IgD-negative memory B cell (primary cell): ENCODE measurements around the gene LGALS7B. TPM values are rescaled to one million over a fixed set of nuclear protein-coding genes. Genes with fewer than 3 reads are reported as not detected.
A peak's percentile ranks its signal among the peaks of the same experiment; 100 is the strongest.
"Not testable (repeated sequence)": the region's sequence is repeated elsewhere in the genome, so short reads cannot be mapped to it uniquely, and the experiment has no call there.

Source experiments
- H3K27ac Mint-ChIP-seq, 3 donors: one replicate each; pipeline ENCODE4 v1.8.0; 2020 to 2022; ENCODE audit warnings: mild to moderate bottlenecking in 3 of 3, mixed read lengths in 3 of 3, moderate library complexity in 1 of 3
- H3K27me3 Mint-ChIP-seq: one replicate; pipeline ENCODE4 v1.8.0; 2021; ENCODE audit warnings: mixed read lengths
- H3K36me3 Mint-ChIP-seq: one replicate; pipeline ENCODE4 v1.8.0; 2020; ENCODE audit warnings: mild to moderate bottlenecking, mixed read lengths
- H3K4me1 Mint-ChIP-seq, 3 donors: one replicate each; pipeline ENCODE4 v1.8.0; 2020 to 2022; ENCODE audit warnings: mixed read lengths in 3 of 3, mild to moderate bottlenecking in 1 of 3
- H3K4me3 Mint-ChIP-seq, 4 donors: one replicate each; pipeline ENCODE4 v1.8.0; 2020 to 2022; ENCODE audit warnings: mild to moderate bottlenecking in 4 of 4, mixed read lengths in 4 of 4, moderate library complexity in 3 of 4
- H3K9me3 Mint-ChIP-seq, 3 donors: one replicate each; pipeline ENCODE4 v1.8.0; 2020 to 2021; ENCODE audit warnings: mixed read lengths in 3 of 3, mild to moderate bottlenecking in 1 of 3
- polyA plus RNA-seq: library from polyadenylated mRNA; unstranded; fragments of 300-500 nt; fragmentation: Illumina TruSeq; gene quantifications from one replicate; pipeline ENCODE4 v1.2.3, GENCODE V29; 2021

The LGALS7B gene
- polyA plus RNA-seq, 1 donor from 2014 or later, result not detected

DNA sequence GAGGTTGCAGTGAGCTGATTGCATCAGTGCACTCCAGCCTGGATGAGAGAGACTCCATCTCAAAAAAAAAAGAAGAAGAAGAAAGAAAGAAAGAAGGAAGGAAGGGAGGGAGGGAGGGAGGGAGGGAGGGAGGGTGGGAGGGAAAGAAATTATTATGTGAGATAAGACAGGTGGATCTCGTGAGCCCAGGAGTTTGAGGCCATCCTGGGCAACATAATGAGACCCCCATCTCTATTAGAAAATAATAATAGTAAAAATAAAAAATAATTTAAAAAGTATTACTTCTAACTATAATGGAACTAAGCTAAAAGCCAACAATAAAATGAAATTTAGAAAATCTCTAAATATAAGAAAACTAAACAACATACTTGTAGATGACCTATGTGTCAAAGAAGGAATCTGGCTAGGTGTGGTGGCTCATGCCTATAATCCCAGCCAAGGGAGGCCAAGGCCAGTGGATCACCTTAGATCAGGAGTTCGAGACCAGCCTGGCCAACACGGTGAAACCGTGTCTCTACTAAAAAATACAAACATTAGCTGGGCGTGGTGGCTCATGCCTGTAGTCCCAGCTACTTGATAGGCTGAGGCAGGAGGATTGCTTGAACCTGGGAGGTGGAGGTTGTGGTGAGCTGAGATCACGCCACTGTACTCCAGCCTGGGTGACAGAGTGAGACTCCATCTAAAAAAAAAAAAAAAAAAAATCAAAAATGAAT is 28.0 kb upstream of the LGALS7B start:
- not testable (repeated sequence) for H3K27me3 Mint-ChIP-seq, H3K36me3 Mint-ChIP-seq, H3K4me1 Mint-ChIP-seq, H3K9me3 Mint-ChIP-seq, H3K4me3 Mint-ChIP-seq
- peak overlapping the region in 1 of 3 donors; percentile 77 for H3K27ac Mint-ChIP-seq

DNA sequence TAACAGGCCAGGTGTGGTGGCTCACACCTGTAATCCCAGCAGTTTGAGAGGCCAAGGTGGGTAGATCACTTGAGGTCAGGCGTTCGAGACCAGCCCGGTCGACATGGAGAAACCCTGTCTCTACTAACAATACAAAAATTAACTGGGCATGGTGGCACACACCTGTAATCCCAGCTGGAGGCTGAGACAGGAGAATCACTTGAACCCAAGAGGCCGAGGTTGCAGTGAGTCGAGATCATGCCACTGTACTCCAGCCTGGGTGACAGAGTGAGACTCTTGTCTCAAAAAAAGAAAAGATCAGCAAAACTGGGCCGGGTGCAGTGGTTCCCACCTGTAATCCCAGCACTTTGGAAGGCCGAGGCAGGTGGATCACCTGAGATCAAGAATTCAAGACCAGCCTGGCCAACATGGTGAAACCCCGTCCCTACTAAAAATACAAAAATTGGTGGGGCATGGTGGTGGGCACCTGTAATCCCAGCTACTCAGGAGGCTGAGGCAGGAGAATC is 27.1 kb upstream of the LGALS7B start:
- H3K4me1 Mint-ChIP-seq, H3K4me3 Mint-ChIP-seq, H3K36me3 Mint-ChIP-seq, H3K27ac Mint-ChIP-seq, H3K9me3 Mint-ChIP-seq, H3K27me3 Mint-ChIP-seq: not testable (repeated sequence)

DNA sequence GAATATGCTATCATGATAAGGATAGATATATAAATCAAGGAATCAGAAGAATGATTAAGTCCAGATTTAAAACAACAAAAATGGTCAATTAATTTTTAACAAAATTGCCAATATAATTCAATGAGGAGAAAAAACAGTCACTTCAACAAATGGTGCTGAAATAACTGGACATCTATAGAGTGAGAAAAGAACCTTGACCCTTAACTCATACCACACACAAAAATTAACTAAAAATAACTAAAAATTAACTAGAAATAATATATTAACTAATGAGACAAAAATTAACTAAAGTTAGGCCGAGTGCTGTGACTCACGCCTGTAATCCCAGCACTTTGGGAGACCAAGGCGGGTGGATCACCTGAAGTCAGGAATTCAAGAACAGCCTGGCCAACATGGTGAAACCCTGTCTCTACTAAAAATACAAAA is 25.2 kb upstream of the LGALS7B start:
- H3K4me3 Mint-ChIP-seq, result no peak overlapping the region
- H3K4me1 Mint-ChIP-seq, result peaks cover 4 to 7% (median 4%) of the 10 kb centered on the region in 3 donors
- H3K27me3 Mint-ChIP-seq, result peaks cover 1% of the 10 kb centered on the region
- H3K36me3 Mint-ChIP-seq, result no peaks in the 10 kb centered on the region
- no peaks in the 10 kb centered on the region for H3K9me3 Mint-ChIP-seq
- no peak overlapping the region for H3K27ac Mint-ChIP-seq

DNA sequence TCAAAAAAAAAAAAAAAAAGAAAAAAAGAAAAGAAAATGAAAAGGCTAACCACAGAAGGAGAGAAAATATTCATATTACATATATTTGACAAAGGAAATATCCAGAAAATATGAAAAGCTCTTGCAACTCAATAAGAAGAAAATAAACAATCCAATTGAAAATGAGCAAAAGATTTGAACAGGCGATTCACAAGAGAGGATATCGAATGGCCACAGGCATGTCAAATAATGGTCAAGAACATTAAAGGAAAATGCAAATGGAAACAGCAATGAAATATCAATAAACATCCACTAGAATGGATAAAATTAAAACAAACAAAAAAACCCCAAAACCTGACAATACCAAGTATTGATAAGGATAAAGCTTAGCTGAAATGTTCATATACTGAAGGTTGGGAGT is 23.8 kb upstream of the LGALS7B start:
- Mint-ChIP-seq H3K4me1 (peaks cover 11 to 12% (median 12%) of the 10 kb centered on the region in 3 donors), H3K27ac (peak overlapping the region in 1 of 3 donors; percentile 59), H3K4me3 (peak overlapping the region in 1 of 4 donors; percentile 32), H3K36me3 (no peaks in the 10 kb centered on the region), H3K9me3 (no peaks in the 10 kb centered on the region), H3K27me3 (peaks cover 1% of the 10 kb centered on the region)

DNA sequence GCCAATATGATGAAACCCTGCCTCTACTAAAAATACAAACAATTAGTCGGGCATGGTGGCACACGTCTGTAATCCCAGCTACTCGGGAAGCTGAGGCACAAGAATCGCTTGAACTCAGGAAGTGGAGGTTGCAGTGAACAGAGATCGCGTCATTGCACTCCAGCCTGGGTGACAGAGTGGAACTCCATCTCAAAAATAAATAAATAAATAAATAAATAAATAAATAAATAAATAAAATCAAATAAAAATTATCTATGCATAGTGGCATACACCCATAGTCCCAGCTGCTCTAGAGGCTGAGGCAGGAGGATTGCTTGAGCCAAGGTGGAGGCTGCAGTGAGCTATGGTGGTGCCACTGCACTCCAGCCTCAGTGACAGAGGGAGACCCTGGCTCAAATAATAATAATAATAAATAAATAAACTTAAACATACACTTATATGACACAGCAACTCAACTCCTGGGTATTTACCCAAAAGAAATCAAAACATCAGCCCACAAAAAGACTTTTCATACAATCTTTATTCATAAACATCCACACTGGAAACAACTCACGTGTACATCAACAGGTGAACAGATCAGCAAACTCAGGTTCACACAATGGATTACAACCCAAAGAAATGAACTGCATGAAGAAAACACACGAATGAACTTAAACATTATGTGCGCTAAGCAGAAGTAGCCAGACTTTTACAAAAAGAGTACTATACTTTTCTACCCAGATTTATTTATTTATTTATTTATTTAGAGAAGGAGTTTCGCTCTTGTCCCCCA is 22.5 kb upstream of the LGALS7B start:
- Mint-ChIP-seq H3K4me3 (peak overlapping the region in 1 of 4 donors; percentile 60), H3K27ac (no peak overlapping the region), H3K9me3 (no peaks in the 10 kb centered on the region), H3K27me3 (peaks cover 1% of the 10 kb centered on the region), H3K36me3 (no peaks in the 10 kb centered on the region), H3K4me1 (peaks cover 11 to 12% (median 12%) of the 10 kb centered on the region in 3 donors)

DNA sequence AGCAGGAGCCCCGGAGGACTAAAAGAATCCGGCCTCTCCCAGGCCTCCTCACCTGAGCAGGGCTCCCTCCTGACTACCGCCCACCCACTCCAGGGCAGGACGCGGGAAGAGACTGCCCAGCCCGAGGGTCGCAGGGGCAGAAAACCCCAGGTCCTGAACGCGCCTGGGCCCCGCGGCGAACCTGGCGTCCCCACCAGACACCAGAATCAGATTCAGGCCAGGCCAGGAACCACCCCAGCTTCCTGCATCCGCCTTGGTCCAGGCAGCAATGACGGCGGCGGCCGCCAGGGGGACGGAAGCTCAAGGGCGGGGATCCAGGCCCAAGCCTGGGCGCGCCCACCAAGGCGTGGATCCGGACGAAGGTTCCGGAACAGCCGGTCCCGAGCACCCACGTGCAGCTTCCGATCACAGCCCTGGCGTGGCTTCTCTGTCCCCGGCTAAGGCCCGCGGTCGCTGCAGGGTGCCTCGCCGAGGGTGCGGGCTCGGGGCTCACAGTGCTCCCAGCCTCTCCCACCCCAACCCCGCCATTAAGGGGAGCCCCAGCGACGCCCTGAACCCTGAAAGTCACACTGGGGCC is 19.3 kb upstream of the LGALS7B start:
- Mint-ChIP-seq H3K27ac (peak overlapping the region; percentile 73 to 83 (median 80)), H3K4me1 (peaks cover 6 to 8% (median 7%) of the 10 kb centered on the region in 3 donors), H3K36me3 (no peaks in the 10 kb centered on the region)

DNA sequence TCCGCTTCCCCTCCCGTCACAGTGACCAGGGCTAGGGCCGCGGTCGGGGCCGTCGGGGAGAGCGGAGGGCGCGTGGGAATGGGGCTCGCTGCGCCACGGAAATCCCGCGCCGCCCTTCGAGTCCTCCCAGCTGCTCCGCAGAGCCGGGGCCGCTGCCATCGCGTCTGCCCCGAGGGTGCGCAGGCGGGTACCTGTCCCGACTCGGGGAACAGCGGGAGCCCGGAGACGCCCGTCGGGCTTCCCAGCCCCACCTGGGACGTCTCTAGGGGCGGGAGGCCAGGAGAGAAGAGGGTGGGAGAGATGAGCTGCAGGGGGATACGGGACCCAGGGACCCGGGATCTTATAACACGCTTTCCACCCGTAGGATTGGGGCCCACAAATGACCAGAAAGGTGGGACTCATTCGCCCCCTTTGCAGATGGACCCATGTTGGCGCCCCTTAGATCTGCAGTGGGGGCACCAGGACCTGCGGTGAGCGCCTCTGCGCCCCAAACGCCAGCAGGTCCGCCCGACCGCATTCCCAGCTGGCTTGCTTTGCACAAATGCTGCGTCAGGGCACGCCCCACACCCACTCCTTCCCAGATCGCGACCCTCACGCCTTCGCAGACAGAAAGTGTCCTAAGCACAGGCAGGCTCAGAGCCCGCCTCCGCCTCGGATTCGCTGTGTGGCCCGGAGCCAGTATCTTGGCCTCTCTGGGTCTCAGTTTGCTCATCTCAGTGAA is 18.6 kb upstream of the LGALS7B start:
- H3K36me3 Mint-ChIP-seq, H3K27me3 Mint-ChIP-seq, H3K4me1 Mint-ChIP-seq, H3K27ac Mint-ChIP-seq, H3K9me3 Mint-ChIP-seq: not testable (repeated sequence)
- peak overlapping the region in 2 of 4 donors; percentile 72 to 80 for H3K4me3 Mint-ChIP-seq

More for the DNA sequence above, 19.3 kb upstream of the LGALS7B start:
- Mint-ChIP-seq H3K27me3 (no peaks in the 10 kb centered on the region), H3K9me3 (no peaks in the 10 kb centered on the region), H3K4me3 (peak overlapping the region; percentile 72 to 82 (median 78))

DNA sequence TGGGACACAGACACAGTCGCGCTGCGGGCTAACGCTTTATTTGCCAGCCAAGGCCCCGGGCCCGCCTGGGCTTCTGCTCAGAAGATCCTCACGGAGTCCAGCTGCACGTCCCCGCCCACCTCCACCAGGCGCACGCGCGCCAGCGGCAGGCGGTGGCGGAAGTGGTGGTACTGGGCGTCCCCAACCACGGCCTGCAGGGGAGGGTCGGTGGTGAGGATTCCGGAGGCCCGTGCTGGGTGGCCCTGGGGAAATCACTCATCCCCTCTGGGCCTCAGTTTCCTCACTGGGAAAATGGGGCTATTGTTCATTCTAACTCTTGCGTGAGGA is 18.1 kb upstream of the LGALS7B start:
- not testable (repeated sequence) for H3K36me3 Mint-ChIP-seq, H3K9me3 Mint-ChIP-seq, H3K4me1 Mint-ChIP-seq, H3K27me3 Mint-ChIP-seq, H3K27ac Mint-ChIP-seq, H3K4me3 Mint-ChIP-seq

DNA sequence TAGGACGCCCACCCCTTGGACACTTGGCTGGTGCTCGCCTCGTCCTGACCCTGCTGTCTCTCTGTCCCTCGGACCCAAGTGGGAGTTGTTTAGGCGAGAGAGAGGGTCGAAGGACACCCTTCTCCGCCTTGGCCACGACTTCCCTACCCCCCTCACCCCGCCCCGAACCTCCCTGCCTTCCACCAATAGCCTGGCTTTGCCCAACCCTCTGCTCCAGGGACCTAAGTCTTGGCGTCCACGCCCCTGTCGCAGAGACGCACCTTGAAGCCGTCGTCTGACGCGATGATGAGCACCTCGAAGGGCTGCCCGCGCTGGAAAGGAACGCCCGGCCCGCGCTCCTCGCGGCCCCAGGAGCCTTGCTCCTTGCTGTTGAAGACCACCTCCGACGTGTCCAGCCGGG is 17.4 kb upstream of the LGALS7B start:
- not testable (repeated sequence) for H3K9me3 Mint-ChIP-seq, H3K27ac Mint-ChIP-seq, H3K27me3 Mint-ChIP-seq, H3K4me1 Mint-ChIP-seq, H3K36me3 Mint-ChIP-seq, H3K4me3 Mint-ChIP-seq

DNA sequence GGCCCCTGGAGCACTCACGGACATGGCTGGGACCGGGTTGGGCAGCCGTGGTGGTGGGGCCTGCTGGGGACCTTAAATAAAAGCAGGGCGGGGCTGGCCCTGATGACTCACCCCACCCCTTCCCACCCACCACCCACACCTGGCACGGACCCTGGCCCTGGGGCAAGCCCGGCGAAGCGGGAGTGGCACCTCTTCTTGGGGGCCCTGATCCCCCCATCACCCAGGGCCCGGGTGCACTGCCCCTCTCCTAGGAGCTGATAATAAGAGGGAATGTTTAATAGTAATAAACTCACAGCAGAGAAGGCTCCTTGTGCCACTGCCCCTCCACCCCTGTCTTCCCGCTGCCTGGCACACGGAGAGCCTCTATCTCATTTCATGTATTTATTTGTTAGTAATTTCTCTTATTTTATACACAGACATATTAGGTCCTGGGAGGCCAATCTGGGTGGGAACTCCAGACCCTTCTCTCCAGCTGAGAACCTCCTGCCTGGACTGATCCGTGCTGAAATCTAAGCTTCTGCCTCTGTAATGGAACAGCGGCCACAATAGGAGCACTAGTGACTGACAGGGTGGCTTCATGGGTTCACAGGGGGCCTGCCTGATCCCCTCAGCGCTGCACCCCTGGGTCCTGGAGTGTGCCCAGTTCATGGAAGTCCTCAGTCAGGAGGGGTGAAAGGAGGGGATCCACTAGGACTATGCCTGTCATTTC is 15.4 kb upstream of the LGALS7B start, which contains the start of gene LGALS7:
TSS of gene LGALS7 (minus strand) at position 49 of the 709 bp plus-strand sequence. CDS start at position 24, 25 bp downstream.
- Mint-ChIP-seq H3K4me3 (peak within 1 kb of the TSS in 1 of 4 donors; percentile 20), H3K4me1 (peaks cover 6 to 8% (median 7%) of the 10 kb centered on the region in 3 donors), H3K9me3 (no peaks in the 10 kb centered on the region), H3K27me3 (no peaks in the 10 kb centered on the region), H3K36me3 (no peaks in the 10 kb centered on the region), H3K27ac (no peak within 1 kb of the TSS)

DNA sequence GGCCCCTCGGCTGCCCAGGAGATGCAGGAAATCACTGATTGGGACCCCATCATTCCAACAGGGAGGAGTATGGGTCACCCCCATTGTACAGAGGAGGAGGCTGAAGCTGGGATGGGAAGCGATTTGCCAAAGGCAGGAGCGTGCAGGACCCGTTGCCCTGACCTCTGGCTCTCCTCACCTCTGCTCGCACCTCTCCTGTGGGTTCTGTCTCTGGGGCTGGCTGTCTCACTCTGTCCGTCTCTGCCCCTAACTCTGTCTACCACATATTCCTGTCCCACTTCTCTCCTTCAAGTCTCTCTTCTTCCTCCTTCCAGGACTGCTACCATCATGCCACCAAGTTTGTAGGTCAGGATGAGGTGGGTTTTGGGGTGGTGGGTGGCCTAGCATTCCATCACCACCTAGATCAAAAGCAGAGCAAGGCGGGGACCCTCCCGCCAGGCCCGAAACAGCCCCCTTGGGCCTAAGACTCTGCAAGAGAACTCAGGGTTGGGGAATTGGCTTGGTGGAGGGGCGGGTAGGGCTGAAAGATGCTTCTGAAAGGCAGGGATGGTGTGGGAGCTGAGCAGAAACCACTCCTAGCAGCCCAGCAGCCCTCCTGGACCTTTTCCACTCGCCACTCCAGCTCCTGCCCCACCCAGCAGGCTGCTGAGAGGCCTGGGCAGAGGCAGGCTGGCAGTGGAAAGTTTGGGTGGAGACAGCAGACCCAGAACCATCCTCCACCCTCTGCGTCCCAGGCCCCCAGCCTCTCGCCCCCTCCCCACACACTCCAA is 14.6 kb upstream of the LGALS7B start:
- no peak overlapping the region for H3K27ac Mint-ChIP-seq
- no peaks in the 10 kb centered on the region for H3K27me3 Mint-ChIP-seq
- no peaks in the 10 kb centered on the region for H3K36me3 Mint-ChIP-seq
- H3K4me1 Mint-ChIP-seq, result peaks cover 2 to 4% (median 3%) of the 10 kb centered on the region in 3 donors
- H3K9me3 Mint-ChIP-seq, result no peaks in the 10 kb centered on the region
- H3K4me3 Mint-ChIP-seq, result peak overlapping the region in 1 of 4 donors; percentile 20

DNA sequence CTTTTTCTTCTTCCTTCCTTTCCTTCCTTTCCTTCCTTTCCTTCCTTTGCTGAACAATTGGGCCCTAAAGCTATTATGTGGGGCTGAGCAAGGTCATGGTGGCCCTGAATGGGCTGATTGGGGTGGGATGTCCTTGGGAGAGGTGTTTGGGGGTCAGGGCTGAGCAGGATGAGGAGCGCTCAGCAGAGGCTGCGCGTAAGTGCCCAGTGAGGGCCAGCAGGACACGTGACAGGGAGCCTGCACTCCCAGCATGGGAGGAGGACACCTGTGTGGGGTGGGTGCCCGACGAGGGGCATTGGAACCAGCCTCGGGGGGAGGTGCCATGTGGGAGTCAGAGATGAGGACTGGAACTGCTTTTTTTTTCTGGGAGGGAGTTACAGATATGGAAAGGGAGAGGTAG is 10.3 kb upstream of the LGALS7B start:
- peaks cover 2% of the 10 kb centered on the region for H3K27me3 Mint-ChIP-seq
- no peaks in the 10 kb centered on the region for H3K36me3 Mint-ChIP-seq
- no peak overlapping the region for H3K4me3 Mint-ChIP-seq
- H3K9me3 Mint-ChIP-seq, result no peaks in the 10 kb centered on the region
- H3K4me1 Mint-ChIP-seq, result no peaks in the 10 kb centered on the region
- H3K27ac Mint-ChIP-seq, result no peak overlapping the region

DNA sequence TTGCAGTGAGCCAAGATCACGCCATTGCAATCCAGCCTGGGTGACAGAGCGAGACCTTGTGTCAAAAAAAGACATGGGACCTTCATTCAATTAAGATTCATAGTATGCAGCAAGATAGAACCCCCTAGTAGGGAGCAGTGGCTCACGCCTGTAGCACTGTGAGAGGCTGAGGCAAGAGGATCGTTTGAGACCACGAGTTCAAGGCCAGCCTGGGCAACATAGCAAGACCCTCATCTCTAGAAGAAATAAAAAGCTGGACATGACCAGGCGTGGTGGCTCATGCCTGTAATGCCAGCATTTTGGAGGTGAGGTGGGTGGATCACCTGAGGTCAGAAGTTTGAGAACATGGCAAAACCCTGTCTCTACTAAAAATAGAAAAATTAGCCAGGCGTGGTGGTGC is 8.6 kb upstream of the LGALS7B start:
- Mint-ChIP-seq H3K4me1 (no peaks in the 10 kb centered on the region), H3K27me3 (peaks cover 2% of the 10 kb centered on the region), H3K9me3 (no peaks in the 10 kb centered on the region), H3K27ac (no peak overlapping the region), H3K4me3 (no peak overlapping the region), H3K36me3 (no peaks in the 10 kb centered on the region)

DNA sequence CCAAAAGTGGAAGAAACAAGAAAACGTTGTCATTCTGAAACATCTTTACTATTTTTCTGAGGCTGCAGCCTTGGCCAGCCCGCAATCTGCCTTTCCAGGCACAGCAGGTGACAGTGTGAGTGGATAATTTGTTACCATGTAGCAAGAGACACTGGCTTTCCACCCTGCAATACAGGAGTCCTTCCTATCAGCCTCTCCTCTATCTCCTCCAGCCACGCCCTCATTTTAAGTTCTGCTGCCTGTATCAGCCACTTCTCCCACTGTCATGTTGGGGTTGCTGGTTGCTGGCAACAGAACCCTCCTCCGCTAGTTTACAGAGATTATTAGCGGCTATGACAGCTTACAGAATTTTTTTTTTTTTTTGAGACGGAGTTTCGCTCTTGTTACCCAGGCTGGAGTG is 7.9 kb upstream of the LGALS7B start:
- Mint-ChIP-seq H3K9me3 (no peaks in the 10 kb centered on the region), H3K27me3 (peaks cover 2% of the 10 kb centered on the region), H3K36me3 (no peaks in the 10 kb centered on the region), H3K4me1 (no peaks in the 10 kb centered on the region), H3K4me3 (no peak overlapping the region), H3K27ac (no peak overlapping the region)
